Measurements from ENCODE around the gene FBXL14. TPM values are rescaled to one million over a fixed set of nuclear protein-coding genes. Genes with fewer than 3 reads are reported as not detected.

Gene FBXL14
- total and polyA plus RNA-seq, 2 experiments from 2014 or later = 8.6 to 11.7 TPM

DNA sequence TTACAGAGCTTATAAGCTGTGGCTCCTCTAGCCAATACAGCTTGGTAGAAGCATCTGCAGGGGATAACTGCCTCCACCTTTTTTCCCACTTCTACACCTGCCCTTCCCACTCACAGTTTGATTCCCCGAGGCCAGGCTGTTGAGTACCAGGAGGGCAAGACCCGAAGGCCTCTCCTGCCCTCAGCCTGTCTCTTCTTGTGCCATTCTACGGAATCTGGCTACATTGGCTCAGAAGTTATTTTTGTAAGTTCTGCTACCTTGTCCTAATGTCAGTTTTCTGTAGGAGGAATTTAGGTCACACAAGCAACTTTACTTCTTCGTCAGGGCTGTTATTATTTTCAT lies 11.7 kb downstream of the FBXL14 start:
- Histone ChIP-seq H3K27ac (no peak overlapping the region), H3K27me3 (no peaks in the 10 kb centered on the region), H3K4me2 (no peak overlapping the region), H3K9me2 (replicated peaks; ENCODE audit: insufficient read depth) (no peaks in the 10 kb centered on the region), H3K4me3 (no peak overlapping the region), H3K9me3 (ENCODE audit: low read depth) (no peaks in the 10 kb centered on the region), H3K36me3 (replicated peaks; ENCODE audit: insufficient read depth, low read depth) (no peaks in the 10 kb centered on the region), H3K4me1 (ENCODE audit: insufficient read depth) (peaks cover under 1% of the 10 kb centered on the region), H2AFZ (no peak overlapping the region), H3K79me2 (peaks cover 5% of the 10 kb centered on the region), H4K20me1 (ENCODE audit: insufficient read depth, poor library complexity, severe bottlenecking) (no peaks in the 10 kb centered on the region)
- DNase-seq (ENCODE audit: low spot score) = no peak
- no peak for TF ChIP-seq EZH2 (IDR thresholded peaks at IDR 0.05; ENCODE audit: borderline replicate concordance)
- TF ChIP-seq EZH2phosphoT487 (IDR thresholded peaks at IDR 0.05; ENCODE audit: low read depth, severe bottlenecking, unreplicated experiment) = no peak
- TF ChIP-seq CTCF (IDR thresholded peaks at IDR 0.05; ENCODE audit: poor library complexity) = no peak
- WGBS (ENCODE audit: low lambda C conversion rate, missing lambda C conversion rate) = 94% methylated on average over 4 of the region's 4 CpGs

GRCh38 chr12:1581973-1582708 lies 12.2 kb downstream of the FBXL14 start:
- H3K79me2 ChIP-seq = peaks cover 4% of the 10 kb centered on the region
- no peaks in the 10 kb centered on the region for H3K9me2 ChIP-seq (replicated peaks; ENCODE audit: insufficient read depth)
- no peak for DNase-seq (ENCODE audit: low spot score)
- H3K36me3 ChIP-seq (replicated peaks; ENCODE audit: insufficient read depth, low read depth) = no peaks in the 10 kb centered on the region
- no peak overlapping the region for H3K27ac ChIP-seq
- no peaks in the 10 kb centered on the region for H4K20me1 ChIP-seq (ENCODE audit: insufficient read depth, poor library complexity, severe bottlenecking)
- H3K9me3 ChIP-seq (ENCODE audit: low read depth) = no peaks in the 10 kb centered on the region
- no peak overlapping the region for H3K4me3 ChIP-seq
- H2AFZ ChIP-seq = no peak overlapping the region
- TF ChIP-seq EZH2 (IDR thresholded peaks at IDR 0.05; ENCODE audit: borderline replicate concordance) = no peak
- H3K4me1 ChIP-seq (ENCODE audit: insufficient read depth) = peaks cover 6% of the 10 kb centered on the region
- 85% methylated on average over 11 of the region's 11 CpGs for WGBS (ENCODE audit: low lambda C conversion rate, missing lambda C conversion rate)
- H3K27me3 ChIP-seq = no peaks in the 10 kb centered on the region
- no peak overlapping the region for H3K4me2 ChIP-seq

DNA sequence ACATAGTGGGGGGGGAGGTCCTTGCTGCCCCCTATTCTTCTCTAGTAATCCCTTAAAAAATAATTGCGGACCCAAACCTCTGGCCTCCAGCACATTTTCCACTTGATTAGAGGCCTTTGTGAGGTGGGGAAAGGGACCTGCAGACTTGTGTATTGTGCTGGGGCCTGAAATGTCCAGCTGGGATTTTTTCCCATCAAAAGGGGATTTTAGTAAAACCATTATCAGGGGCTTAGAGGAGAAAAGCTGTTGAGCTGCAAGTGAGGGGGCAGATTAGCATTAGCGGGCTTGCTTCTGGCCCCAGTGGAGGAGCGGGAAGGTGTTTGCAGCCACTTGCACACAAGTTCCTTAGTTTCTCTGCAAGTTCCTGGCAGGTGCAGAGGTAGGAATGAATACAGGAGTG lies 13.9 kb downstream of the FBXL14 start:
- 87% methylated on average over 3 of the region's 3 CpGs for WGBS (ENCODE audit: low lambda C conversion rate, missing lambda C conversion rate)
- no peaks in the 10 kb centered on the region for H3K36me3 ChIP-seq (replicated peaks; ENCODE audit: insufficient read depth, low read depth)
- peaks cover 18% of the 10 kb centered on the region for H3K4me1 ChIP-seq (ENCODE audit: insufficient read depth)
- H3K4me3 ChIP-seq = no peak overlapping the region
- DNase-seq (ENCODE audit: low spot score) = no peak
- H3K4me2 ChIP-seq = no peak overlapping the region
- H4K20me1 ChIP-seq (ENCODE audit: insufficient read depth, poor library complexity, severe bottlenecking) = no peaks in the 10 kb centered on the region
- H3K9me3 ChIP-seq (ENCODE audit: low read depth) = no peaks in the 10 kb centered on the region
- no peaks in the 10 kb centered on the region for H3K9me2 ChIP-seq (replicated peaks; ENCODE audit: insufficient read depth)
- no peak overlapping the region for H3K27ac ChIP-seq
- H3K27me3 ChIP-seq = no peaks in the 10 kb centered on the region
- no peaks in the 10 kb centered on the region for H3K79me2 ChIP-seq
- H2AFZ ChIP-seq = no peak overlapping the region
- TF ChIP-seq EZH2phosphoT487 (IDR thresholded peaks at IDR 0.05; ENCODE audit: low read depth, severe bottlenecking, unreplicated experiment) = no peak
- no peak for TF ChIP-seq EZH2 (IDR thresholded peaks at IDR 0.05; ENCODE audit: borderline replicate concordance)
- no peak for TF ChIP-seq CTCF (IDR thresholded peaks at IDR 0.05; ENCODE audit: poor library complexity)

- no peak overlapping the region for H3K4me3 ChIP-seq
- no peak overlapping the region for H3K27ac ChIP-seq
- no peak overlapping the region for H3K4me2 ChIP-seq
- no peaks in the 10 kb centered on the region for H3K79me2 ChIP-seq
- no peak for DNase-seq (ENCODE audit: low spot score)
- no peaks in the 10 kb centered on the region for H3K9me3 ChIP-seq (ENCODE audit: low read depth)
- no peak for TF ChIP-seq CTCF (IDR thresholded peaks at IDR 0.05; ENCODE audit: poor library complexity)
- no peak for TF ChIP-seq EZH2phosphoT487 (IDR thresholded peaks at IDR 0.05; ENCODE audit: low read depth, severe bottlenecking, unreplicated experiment)
- TF ChIP-seq EZH2 (IDR thresholded peaks at IDR 0.05; ENCODE audit: borderline replicate concordance) = no peak
- WGBS (ENCODE audit: low lambda C conversion rate, missing lambda C conversion rate) = 84% methylated on average over 11 of the region's 11 CpGs
- H3K4me1 ChIP-seq (ENCODE audit: insufficient read depth) = peaks cover 23% of the 10 kb centered on the region
- no peaks in the 10 kb centered on the region for H3K9me2 ChIP-seq (replicated peaks; ENCODE audit: insufficient read depth)
- H4K20me1 ChIP-seq (ENCODE audit: insufficient read depth, poor library complexity, severe bottlenecking) = no peaks in the 10 kb centered on the region
- no peaks in the 10 kb centered on the region for H3K27me3 ChIP-seq
- no peaks in the 10 kb centered on the region for H3K36me3 ChIP-seq (replicated peaks; ENCODE audit: insufficient read depth, low read depth)
- no peak overlapping the region for H2AFZ ChIP-seq
Observed at GRCh38 chr12:1579651-1580435, 14.5 kb downstream of the FBXL14 start.

Data from hepatocyte (in vitro differentiated cells).